Fibroblast of peridontal ligament (primary cell): Measurements from ENCODE around the gene NUTM2B.
A peak's percentile ranks its signal among the peaks of the same experiment; 100 is the strongest.
"Not testable (repeated sequence)": the region's sequence is repeated elsewhere in the genome, so short reads cannot be mapped to it uniquely, and the experiment has no call there.

Experiments
- DNase-seq: peaks from one replicate; pipeline ENCODE4 v3.0.0-alpha.2; 2010; ENCODE audit errors: extremely low read depth

NUTM2B gene

GRCh38 chr10:79702927-79703326, at the start of gene NUTM2B:
NUTM2B (plus strand) TSS chr10:79703227; CDS start chr10:79703610, 383 bp downstream.
- DNase-seq = not testable (repeated sequence)

GRCh38 chr10:79663287-79663686, 39.7 kb upstream of the NUTM2B start:
- not testable (repeated sequence) for DNase-seq

- DNase-seq = not testable (repeated sequence)
These were observed 38.3 kb upstream of the NUTM2B start for GRCh38 chr10:79664686-79665085.

- DNase-seq = not testable (repeated sequence)
These were observed 33.7 kb upstream of the NUTM2B start for GRCh38 chr10:79669248-79669788.

GRCh38 chr10:79674878-79675277, 28.1 kb upstream of the NUTM2B start:
- DNase-seq = peak; percentile 5

- DNase-seq = not testable (repeated sequence)
These were observed 19.8 kb upstream of the NUTM2B start for GRCh38 chr10:79683026-79683883.

- DNase-seq = not testable (repeated sequence)
These were observed 18.9 kb upstream of the NUTM2B start for GRCh38 chr10:79683884-79684720.

GRCh38 chr10:79685044-79685685, 17.9 kb upstream of the NUTM2B start:
- not testable (repeated sequence) for DNase-seq

- DNase-seq = not testable (repeated sequence)
These were observed 16.4 kb upstream of the NUTM2B start for GRCh38 chr10:79686595-79686994.

GRCh38 chr10:79687406-79688150, 15.4 kb upstream of the NUTM2B start:
- not testable (repeated sequence) for DNase-seq

GRCh38 chr10:79688798-79689197, 14.2 kb upstream of the NUTM2B start:
- not testable (repeated sequence) for DNase-seq

- DNase-seq = not testable (repeated sequence)
These were observed 6.4 kb upstream of the NUTM2B start for GRCh38 chr10:79696596-79696995.

GRCh38 chr10:79697141-79697540, 5.9 kb upstream of the NUTM2B start:
- DNase-seq = not testable (repeated sequence)

GRCh38 chr10:79700381-79700944, 2.6 kb upstream of the NUTM2B start:
- DNase-seq = not testable (repeated sequence)

- DNase-seq = not testable (repeated sequence)
These were observed 4.0 kb downstream of the NUTM2B start for GRCh38 chr10:79707017-79707416.

- not testable (repeated sequence) for DNase-seq
These were observed 11.9 kb downstream of the NUTM2B start for GRCh38 chr10:79714976-79715375.

- not testable (repeated sequence) for DNase-seq
These were observed 14.0 kb downstream of the NUTM2B start for GRCh38 chr10:79716917-79717579.

- DNase-seq = not testable (repeated sequence)
These were observed 17.0 kb downstream of the NUTM2B start for GRCh38 chr10:79720000-79720399.

GRCh38 chr10:79726620-79727019, 23.6 kb downstream of the NUTM2B start:
- DNase-seq = peak; percentile 1

GRCh38 chr10:79744844-79745243, 41.8 kb downstream of the NUTM2B start:
- not testable (repeated sequence) for DNase-seq
